NOMO-1 (cell line): ENCODE results near the gene PRDM16.
"Not testable (repeated sequence)": the region's sequence is repeated elsewhere in the genome, so short reads cannot be mapped to it uniquely, and the experiment has no call there.

Experiments used
- DNase-seq, 2 experiments: peaks; one replicate each; lab custom pipeline; 2025; ENCODE audit not compliant: unreplicated experiment in 2 of 2; lab: John Stamatoyannopoulos, UW

The PRDM16 gene

DNA sequence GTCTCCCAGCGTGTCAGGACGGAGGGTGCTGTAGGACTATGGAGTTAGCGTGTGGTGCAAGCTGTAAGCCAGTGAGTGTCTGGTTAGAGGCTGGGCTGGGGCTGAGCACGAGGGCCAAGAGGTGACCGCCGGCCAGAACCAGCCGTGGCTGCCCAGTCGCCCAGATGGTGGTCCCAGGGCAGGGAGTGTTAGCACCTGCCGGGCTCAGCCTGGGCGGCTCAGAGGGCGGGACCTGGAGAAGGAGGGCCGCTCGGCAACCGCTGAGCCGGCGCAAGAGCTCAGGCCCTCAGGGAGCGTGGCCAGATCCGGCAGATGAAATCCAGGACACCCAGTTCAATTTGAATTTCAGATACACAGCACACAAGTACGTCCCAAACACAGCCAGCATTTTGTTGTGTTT is 87.9 kb downstream of the PRDM16 start:
- no peak for DNase-seq

DNA sequence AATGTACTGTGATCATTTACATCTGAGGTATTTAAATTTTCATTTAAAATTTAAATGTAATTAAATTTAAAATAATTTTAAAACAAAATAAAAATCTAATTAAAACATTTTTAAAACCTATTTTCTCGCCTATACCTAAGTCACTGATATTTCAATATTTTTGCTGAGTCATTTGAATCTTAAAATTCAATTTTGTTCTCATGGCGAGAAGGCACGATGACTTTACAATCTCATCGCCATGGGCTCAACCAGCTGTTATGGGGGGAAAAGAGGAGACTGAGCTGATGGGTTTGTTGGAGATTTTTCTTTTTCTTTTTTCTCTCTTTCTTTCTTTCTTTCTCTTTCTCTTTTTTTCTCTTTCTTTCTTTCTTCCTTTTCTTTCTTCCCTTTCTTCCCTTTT is 89.3 kb downstream of the PRDM16 start:
- DNase-seq, result no peak

DNA sequence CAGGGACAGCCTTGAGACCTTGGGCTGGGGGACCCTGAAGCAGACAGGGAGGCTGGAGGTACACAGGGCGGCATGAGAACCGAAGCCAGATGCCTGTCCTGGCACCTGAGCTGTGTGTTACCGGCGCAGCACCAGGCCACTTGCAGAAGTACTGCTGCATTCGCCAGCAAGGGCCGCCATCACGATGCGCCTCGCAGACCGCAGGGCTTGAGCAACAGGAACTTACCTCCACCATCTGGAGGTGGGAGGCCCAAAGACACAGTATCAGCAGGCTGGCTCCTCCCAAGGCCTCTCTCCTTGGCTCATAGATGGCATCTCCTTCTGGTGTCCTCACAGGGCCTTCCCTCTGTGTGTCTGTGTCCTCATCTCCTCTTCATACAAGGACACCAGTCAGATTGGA is 90.1 kb downstream of the PRDM16 start:
- peak; percentile 3 to 18 for DNase-seq

DNA sequence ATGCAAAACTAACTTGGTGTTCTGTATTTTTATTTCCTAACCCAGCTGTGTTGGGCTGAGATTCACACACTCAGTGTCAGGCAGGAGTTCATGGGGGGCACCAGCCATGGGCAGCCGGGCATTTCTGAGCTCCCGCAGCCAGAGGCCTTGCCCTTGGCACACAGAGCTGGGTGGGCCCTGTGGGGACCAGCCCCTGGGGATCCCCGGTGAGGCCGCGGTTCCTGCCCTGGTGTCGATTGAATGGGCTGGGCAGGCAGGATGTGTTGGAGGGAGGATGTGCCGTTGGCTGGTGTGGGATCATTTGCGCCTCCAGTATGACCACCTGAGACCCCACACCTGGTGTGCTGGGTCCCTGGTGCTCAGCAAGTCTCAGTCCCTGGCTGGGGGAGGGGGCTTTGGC is 91.0 kb downstream of the PRDM16 start:
- no peak for DNase-seq

DNA sequence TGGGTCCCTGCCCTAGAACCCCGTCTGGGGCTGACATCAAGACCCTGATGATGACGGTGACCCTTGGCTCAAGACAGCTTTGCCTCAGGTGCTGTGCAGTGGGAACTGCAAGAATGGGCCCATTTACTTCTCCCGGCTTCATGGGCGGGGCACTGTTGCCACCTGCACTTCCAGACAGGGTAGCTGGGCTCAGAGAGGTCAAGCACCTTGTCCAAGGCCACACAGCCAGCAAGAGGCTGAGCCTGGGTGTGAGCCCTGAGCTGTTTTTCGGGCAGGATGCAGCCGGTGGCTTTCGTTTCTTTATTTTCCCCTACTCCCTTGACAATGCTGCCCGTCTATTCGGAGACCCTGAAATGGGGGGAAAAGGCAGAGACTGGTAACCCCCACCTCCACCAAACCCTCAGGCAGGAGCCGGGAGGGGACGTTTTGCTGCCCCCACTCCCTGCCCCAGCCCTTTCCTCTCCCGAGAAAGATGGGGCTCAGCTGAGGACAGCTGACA is 91.7 kb downstream of the PRDM16 start:
- DNase-seq, result no peak

DNA sequence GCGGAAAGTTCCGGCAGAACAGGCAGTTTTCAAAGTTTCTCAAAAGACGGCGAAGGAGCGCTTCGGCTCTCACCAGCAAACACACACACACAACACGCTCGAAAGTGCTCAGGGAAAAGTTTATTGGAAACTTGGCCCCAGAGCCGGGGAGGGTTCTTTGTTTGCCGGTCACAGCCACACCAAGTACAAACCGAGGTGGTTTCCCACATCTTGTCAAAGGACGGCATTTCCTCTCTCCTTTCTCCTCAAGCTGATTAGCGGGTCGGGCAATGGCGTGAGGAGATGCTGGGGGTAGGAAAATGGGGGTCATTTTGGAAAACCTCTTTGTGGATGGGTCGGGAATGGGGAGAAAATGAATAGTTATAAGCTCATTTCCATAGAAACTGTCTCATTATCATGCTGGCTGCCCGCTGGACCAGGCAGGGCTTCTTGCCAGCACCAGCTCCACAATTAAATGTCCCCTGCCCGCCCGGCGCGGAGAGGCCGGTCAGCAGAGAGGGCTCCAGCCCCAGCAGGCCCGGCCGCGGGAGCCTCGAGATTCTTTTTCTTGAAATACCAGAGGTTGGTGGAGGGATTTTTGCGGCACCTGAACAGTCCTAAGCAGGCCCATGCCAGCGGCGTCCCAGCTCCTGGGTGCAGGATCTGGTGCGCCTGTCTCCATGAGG is 92.3 kb downstream of the PRDM16 start:
- no peak for DNase-seq

DNA sequence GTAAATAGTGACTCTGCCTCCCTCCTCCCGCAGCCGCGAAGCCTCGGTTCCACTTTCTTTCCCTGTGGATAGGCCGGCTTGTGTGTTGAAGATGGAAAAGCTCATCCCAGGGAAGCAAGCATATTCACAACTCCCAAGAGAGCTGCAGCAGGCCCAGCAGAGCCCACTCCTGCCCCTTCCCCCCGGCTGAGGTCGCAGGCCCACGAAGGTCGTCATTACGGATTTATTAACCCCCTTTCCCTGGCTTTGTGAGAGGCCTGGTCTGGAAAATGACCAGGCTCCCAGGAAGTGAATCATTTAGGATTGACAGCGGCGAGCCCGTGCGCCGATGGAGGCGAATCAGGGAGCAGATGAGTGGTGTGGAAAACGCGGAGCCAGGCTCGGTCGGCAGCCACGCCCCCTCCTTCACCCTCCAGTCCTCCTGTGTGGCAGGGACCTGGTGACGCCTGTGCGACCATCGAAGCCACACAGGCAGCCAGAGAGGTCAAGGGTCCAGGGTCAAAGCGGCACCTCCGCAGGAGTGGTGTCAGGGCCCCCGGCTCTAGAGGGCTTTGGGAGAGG is 93.4 kb downstream of the PRDM16 start:
- no peak for DNase-seq

DNA sequence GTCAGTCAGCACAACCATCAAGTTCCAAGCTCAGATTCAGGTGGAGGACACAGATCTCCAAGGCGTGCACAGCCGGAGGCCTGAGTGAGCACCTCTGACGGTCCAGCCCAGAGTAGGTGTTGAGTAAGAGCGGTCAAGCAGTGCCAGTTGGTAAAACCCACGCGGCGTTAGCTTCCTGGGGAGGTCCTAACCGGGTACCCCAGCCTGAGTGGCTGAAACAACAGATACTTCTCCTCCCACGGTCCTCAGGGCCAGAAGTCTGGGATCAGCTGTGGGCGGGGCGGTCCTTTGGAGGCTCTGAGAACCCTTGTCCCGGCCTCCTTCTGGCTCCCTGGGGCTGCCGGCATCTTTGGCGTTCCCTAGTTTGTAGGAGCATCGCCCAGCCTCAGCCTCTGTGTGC is 94.4 kb downstream of the PRDM16 start:
- DNase-seq, result no peak

DNA sequence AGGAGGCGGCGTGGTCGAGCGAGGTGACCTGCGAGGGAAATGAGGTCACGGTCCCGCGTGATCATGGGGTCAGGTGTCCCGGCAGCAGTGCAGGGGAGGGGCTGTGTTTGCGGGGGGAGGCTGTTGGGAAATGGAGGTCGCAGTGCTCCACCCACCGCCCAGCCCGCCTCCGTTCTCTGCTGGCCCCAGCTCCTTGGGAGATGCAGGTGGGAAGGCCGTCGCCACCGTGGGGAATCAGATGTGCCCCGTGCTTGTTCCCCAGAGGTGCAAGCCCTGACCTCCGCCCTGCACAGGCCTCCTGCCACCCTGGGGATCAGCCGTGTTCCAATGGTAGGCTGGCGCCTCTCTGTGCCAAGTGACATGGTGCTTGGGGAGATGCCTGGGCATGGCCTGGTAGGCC is 95.7 kb downstream of the PRDM16 start:
- no peak for DNase-seq

DNA sequence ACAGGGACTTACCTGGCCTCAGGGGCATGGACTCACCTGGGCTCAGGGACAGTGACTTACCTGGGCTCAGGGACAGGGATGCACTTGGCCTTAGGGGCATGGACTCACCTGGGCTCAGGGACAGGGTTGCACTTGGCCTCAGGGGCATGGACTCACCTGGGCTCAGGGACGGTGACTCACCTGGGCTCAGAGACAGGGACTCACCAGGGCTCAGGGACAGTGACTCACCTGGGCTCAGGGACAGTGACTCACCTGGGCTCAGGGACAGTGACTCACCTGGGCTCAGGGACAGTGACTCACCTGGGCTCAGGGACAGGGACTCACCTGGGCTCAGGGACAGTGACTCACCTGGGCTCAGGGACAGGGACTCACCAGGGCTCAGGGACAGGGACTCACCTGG is 96.2 kb downstream of the PRDM16 start:
- not testable (repeated sequence) for DNase-seq

DNA sequence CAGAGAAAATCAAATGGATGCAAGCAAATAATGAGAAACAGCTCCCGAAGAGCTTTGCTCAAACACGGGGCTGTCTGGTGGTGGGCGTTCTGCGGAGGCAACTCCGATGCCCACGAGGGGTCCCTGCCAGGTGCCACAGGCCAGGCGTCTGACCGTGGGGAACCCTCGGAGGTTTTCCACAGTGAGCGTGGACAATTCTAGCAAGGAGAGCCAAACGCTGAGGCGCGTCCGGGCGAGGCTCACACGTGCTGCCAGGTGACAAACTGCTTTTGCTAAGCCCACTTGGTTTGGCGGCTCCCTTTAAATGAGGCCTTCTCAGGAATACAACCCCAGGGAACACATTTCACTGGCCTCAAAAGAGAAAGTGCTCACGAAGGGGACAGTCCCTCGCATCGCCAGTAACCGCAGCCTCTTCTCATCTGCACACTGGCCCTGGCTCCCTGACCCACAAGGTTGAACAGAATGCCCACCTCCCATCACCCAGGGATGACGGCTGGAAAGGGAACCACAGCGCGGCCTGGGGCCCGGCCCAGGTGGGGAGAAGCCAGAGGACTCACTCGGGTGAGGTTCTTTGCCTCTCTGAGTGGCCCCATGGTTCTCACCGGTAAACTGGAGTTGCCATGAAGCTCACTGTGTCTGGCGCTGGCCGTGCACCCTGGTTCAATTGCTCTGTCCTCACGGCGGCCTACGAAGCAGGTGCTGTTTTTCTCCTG is 97.4 kb downstream of the PRDM16 start:
- no peak for DNase-seq

DNA sequence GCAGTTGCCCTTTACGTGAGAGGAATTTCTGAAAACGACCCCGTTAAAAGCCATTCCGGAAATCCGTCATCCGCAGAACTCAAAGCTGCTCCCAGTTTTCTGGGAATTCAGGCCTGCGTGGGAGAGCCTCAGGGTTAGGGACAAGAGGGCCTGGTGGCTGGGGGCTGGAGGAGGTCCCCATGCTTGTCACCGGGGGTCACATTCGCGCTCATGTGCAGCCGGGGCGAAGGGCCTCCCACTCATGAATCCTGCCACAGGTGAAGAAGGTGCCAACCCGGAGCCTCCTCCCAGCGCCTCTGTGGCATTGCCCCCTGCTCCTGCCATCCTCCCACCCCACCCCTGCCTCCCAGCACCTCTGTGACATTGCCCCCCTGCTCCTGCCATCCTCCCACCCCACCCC is 98.3 kb downstream of the PRDM16 start:
- DNase-seq, result no peak

DNA sequence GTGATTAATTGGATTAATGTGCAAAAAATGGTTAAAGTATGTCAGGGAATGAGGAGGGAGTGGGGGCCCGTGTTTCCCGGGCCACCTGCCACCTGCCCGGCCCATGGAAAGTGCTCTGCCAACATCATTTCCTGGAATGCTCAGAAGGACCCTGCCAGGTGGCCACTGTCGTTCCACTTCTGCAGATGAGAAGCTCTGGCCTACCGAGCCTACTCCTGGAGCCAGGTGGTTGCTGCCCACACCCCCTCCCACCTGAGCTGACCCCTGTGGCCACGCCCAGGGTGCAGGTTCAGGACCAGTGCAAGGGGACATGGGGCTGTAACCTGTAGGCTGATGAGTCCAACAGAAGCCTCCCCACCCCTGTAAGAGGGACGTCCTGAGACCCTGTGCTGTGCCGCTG is 99.7 kb downstream of the PRDM16 start:
- DNase-seq, result no peak

DNA sequence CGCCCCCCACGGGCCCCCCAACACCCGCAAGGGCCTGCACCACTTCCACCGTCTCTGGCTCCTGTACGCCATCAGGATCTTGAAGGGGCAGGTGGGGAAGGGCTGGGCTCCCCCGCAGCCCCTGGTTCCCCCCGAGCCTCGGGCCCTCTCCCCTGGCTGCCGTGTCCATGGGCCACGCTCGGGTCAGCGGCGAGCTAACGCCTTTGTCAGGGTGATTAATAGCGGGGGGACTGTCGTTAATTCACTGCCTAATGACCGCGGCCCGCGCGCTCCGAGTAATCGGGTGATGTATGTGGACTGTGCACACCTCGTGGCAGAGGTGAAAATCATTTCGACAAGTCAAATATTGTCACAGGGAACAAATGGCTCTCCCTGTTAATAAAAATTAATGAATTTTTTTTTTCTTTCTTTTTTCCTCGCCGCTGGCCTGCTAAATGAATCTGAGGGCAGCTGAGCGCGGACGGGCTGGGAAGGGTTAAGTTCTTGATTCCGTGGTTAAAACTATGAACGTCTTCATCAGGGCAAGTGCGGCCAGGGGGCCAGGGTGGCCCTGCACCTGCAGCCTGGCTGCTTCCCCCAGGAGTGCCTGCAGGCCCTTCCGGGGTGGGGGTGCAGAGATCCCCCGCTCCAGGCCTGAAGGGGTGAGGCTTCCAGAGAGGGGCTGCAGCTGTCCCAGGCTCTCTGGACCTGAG is 100.8 kb downstream of the PRDM16 start:
- no peak for DNase-seq

DNA sequence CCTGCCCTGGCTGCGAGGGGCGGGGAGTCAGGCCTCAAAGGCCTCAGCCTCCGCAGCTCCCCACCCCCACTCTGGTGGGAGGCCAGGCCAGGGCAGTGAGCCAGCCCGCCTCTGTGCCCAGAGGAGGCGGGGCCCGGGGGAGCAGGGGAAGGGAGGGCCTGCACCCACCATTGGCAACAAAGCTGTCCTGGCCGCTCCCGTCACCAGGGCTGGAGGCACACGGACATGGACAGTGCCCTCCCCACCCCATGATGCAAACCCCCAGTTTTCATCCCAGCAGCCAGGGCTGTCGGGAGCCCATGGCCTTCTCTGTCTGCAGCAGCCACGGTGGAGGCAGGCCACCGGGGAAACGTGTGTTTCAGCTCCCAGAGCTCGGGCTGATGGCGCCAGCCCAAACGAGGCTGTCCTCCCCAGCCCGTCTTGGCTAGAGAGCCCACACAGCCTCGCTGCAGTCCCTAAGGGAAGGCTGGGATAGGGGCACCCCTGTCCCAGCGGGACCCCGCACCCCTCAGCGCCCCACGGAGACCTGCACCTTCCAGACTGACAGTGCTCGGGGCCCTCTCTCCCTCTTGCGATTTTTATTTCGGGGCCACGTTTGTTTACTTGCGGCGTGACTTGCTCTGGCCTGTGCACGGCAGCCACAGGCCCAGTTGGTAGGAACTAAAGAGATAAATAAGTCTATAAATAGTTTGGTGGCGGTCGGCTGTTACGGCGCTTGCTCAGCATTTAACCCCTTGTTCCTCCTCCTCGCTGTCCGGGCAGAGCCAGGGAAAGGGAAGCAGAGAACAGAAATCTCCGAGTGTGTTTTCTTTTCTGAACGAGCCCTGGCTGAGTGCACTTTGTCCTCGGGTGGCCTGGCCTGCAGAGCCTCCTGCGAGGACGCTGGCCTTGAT is 101.8 kb downstream of the PRDM16 start:
- DNase-seq, result peak; percentile 73 to 82

DNA sequence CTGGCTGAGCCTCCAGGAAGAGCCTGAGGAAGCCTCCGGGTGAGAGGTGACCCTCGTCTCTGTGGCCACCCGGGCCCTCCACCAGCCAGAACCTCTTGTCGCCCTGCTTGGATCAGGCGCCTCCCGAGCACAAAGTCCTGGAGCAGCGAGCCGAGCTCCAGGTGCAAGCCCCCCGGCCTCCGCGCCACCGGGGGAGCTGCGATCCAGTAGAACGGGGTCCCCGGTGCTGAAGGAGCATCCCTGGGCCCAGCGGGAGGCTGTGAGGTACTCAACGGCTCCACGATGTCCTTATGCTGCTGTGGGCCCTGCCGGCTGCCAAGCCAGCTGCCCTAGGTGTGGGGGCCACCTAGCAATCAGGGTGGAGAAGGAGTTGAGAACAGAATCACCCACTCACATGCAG is 102.8 kb downstream of the PRDM16 start:
- DNase-seq, result no peak

DNA sequence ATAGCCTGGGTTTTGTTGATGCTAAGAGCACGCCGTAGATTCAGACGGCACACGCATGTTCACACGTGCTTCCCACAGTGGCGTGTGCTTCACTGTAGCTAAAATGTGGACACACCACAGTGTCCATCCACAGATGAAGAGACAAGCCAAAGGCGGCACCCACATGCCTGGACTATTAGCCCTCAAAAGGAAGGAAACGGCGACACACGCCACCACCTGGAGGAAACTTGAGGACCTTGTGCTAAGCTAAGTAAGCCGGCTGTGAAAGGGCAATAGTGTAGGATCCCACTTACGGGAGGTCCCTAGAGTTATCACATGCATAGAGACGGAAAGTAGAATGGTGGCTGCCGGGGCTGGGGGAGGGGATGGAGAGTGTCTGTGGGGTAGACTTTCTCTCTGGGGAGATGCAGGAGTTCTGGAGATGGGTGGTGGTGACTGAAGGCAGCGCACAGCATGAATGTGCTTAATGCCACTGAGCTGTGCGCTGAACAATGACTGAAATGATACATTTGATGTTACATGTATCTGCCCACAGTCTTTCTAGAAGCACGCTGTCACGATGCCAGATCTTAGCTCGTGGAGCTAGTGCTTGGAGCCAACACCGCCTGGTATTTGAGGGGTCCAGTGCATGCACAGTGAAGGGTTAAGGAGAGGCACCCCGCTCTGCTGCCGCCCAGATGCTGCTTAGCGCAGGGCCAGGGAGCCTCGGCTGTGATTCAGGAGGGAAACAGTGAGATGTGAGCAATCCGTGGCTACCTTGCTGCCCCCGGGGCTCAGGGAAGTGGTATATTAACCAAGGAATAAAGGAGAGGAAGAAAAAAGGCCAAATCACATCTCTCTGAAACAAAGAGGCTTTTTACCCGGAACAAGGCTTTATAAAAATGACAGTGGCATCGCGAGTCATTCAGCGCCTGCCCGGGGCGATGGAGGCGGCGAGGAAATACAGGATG is 103.7 kb downstream of the PRDM16 start:
- DNase-seq, result no peak

DNA sequence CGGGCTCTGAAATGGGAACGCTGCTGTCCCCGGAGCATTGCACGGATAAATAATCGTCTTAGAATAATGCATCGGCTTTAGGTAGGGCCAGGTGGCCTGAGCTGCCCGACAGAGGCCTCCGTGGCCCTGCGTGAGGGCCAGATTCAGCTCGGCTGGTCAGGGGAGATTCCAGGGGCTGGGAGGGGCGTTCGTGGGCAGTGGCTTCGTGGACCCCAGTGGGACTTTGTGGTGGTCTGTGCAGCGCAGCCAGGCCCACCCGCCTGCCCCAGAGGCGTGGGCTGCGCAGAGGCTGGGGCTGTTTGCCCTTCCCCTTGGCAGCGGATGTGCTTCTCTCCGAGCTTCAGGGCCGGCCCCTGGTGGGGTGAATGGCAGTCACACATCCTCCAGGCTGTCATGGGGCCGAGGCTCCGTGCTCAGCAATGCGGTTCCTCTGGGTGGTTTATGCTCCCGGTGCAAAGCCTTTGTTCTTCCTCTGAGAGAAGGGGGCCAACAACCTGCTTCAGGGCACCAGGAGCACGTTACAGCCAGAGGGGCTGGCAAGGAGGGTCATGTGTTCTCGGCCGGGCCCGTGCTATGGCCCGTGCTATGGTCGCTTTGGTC is 104.5 kb downstream of the PRDM16 start:
- DNase-seq, result no peak
